Stimulated activated naive CD8-positive, alpha-beta T cell treated with anti-CD3 and anti-CD28 coated beads, Interleukin-15, Interleukin-2, amounts not matched to agents 100 U/mL and 50 U/mL, for 24 hours (primary cell): ENCODE measurements around the gene TMCO2.

ENCODE experiments used
- ATAC-seq: fragments of 150-1000 bp; cut with Tn5 transposase; one replicate; pipeline ENCODE4 v1.10.0; 2021
- DNase-seq: peaks from one replicate; pipeline ENCODE4 v3.0.0; 2021

TMCO2 gene

DNA sequence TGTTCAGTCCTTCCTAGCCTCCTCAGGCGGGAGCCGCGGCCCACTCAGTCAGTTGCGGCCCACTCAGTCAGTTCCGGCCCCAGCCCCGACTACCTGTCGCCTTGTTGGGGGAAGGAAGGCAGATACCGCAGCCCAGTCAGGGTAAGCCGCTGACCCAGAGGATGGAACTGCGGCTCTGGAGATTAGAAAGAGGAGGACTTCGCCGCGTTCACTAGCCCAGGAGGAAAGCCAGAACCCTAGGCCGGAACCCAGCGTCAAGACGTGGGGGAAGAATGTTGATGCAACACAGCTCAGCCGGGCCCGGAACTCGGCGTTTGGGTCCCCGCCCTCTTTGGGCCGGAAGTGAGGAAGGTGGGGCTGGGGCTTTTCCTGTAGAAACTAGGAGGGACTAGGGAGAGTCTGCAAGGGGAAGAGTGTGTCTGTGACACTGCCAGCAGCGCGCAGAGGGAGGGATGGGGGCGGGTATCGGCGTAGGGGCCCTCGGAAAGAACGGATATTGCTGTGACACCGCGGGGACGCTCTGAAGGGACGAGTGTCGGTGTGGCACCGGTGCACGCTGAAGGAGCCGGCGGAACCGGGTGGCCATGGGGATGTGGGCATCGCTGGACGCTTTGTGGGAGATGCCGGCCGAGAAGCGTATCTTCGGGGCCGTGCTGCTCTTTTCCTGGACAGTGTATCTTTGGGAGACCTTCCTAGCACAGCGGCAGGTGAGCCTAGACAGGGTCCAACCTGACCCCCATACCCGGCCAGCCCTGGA, 10.1 kb downstream of the TMCO2 start, which contains the start of gene ZMPSTE24:
ZMPSTE24 (plus strand) TSS at position 549 of the 757 bp plus-strand sequence; CDS start at position 585, 36 bp downstream.
- peak; percentile 94 for DNase-seq
- peak; percentile 99 for ATAC-seq

DNA sequence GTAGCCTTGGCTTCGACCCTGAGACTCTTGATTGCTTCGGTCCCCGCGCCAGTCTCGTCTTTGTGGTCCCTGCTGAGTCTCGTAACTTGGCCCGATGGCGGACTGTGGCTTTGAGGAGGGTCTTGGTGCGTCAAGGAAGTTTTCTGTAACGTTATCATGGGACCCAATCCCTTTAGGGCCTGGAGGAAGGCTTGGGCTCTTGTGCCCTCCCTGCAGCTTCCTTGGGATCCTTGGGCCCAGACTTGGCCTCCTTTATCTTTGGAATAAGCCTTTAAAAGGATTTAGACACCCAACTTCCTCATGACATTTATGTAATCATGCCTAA, 10.7 kb downstream of the TMCO2 start:
- ATAC-seq (no peak), DNase-seq (no peak)

DNA sequence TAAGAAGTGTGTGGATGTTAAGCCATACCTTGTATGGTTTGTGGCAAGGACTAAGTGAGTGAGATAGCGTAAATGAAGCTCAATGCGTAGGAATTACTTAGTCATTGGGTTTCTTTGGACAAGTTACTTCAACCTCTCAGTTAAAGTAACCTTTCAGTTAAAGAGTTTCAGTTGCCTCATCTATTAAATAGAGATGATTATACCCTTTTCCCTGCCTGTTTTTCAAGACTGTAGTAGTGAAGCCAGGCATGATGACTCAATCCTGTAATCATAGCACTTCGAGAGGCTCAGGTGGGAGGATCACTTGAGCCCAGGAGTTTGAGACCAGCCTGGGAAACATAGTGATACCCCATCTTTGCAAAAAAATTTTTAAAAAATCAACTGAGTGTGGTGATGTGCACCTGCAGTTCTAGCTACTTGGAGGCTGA, 16.6 kb downstream of the TMCO2 start:
- DNase-seq: no peak

GRCh38 chr1:40265298-40265697, 17.6 kb downstream of the TMCO2 start:
- DNase-seq (no peak), ATAC-seq (no peak)

More for the DNA sequence above, 16.6 kb downstream of the TMCO2 start:
- peak; percentile 96 for ATAC-seq

- ATAC-seq (no peak), DNase-seq (no peak)
These were observed 18.2 kb downstream of the TMCO2 start for GRCh38 chr1:40265919-40266318.

DNA sequence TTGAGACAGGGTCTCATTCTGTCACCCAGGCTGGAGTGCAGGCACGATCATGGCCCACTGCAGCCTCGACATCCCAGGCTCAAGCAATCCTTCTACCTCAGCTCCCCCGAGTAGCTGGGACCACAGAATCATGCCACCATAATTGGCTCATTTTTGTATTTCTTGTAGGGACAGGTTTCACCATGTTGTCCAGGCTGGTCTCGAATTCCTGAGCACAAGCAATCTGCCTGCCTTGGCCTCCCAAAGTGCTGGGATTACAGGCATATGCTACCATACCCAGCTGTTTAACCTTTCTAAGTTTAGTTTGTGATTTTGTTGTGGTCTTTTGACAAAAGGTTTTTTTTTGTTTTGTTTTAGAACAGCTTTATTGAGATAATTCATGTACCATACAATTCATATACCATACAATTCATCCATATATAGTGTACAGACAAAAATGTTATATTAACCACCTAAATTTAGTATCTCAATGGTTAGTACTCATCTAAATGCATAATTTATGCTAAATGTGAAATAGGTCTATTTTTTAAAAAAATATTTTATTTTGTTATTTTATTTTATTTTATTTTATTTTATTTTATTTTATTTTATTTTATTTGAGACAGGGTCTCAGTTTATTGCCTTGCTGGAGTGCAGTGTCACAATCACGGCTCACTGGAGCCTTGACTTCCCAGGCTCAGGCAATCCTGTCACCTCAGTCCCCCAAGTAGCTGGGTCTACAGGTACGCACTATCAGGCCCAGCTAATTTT, 19.2 kb downstream of the TMCO2 start:
- ATAC-seq (no peak), DNase-seq (no peak)

GRCh38 chr1:40267767-40268187, 20.0 kb downstream of the TMCO2 start:
- DNase-seq (no peak), ATAC-seq (no peak)

- no peak for DNase-seq
- ATAC-seq: no peak
These were observed 20.5 kb downstream of the TMCO2 start for GRCh38 chr1:40268211-40268610.

GRCh38 chr1:40270152-40270834, 22.6 kb downstream of the TMCO2 start:
- DNase-seq: no peak
- peak; percentile 95 for ATAC-seq

DNA sequence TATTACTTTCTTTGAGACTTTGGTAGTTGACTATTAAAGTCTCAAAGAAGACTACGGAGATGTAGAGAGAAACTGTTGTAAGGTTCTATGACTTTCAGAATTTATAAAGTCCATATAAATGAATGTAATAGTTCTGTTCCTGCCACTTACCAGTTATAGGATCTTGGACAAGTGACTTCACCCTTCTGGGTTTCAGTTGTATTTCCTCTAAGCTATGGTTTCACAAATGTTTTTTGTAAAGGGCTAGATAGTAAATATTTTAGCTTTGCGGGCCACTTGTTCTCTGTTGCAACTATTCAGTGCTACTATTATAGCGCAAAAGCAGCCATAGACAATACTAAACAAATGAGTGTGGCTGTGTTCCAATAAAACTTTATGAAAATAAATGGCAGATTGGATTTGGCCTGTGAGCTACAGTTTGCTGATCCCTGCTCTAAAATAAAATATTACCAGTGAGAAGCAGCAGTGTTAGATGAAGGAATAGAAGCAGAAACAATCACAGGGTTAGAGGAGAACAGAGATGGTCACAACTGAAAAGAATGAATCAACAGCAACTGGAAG, 25.0 kb downstream of the TMCO2 start:
- DNase-seq (no peak), ATAC-seq (no peak)

DNA sequence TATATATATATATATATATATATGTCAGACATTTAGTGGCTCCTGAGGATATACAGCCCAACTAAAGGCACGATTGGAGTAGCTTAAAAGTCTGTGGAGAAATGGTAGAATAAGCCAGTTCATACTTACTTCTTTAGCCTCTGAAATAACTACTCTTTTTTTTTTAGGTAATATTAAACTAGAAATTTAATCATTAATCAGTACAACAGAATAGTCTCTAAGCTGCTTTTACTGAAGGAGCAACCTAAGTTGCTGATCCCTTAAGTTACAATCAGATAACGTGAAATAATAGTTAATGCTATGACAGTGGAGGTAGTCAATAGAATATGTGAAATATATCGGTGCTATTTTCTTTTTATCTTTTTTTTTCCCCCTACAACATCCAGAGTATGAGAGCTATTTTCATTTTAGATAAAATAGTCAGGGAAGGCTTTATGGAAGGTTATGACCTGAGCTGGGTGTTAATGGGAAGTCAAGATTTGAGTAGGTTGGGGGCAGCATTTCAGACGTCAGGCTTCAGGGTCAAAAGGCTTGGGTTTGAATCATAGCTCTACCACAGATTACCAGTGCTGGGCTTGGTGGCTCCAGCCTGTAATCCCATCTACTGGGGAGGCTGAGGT, 25.9 kb downstream of the TMCO2 start:
- DNase-seq (no peak), ATAC-seq (no peak)

GRCh38 chr1:40274331-40274730, 26.6 kb downstream of the TMCO2 start:
- no peak for DNase-seq
- ATAC-seq: no peak

GRCh38 chr1:40276122-40276521, 28.4 kb downstream of the TMCO2 start:
- no peak for DNase-seq
- no peak for ATAC-seq

DNA sequence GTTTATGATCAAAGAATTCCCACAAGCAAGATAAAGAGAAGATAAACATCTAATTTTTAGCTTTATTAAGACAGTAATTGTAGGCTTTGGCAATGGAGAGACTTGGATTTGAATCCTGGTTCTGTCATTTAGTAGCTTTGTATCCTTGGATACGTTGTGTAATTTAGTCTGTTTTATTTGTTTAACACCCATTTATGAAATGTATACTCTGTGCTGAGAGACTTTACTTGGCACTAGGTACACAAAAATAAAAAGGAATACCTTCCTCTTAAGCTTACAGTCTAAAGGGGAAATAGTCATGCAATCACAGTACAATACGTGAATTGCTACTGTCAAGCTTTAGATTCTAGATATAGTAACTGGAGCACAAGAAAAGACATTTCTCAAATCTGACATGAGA, 34.1 kb downstream of the TMCO2 start:
- ATAC-seq: no peak
- no peak for DNase-seq

- no peak for DNase-seq
- ATAC-seq: no peak
These were observed 43.6 kb downstream of the TMCO2 start for GRCh38 chr1:40291293-40291692.

DNA sequence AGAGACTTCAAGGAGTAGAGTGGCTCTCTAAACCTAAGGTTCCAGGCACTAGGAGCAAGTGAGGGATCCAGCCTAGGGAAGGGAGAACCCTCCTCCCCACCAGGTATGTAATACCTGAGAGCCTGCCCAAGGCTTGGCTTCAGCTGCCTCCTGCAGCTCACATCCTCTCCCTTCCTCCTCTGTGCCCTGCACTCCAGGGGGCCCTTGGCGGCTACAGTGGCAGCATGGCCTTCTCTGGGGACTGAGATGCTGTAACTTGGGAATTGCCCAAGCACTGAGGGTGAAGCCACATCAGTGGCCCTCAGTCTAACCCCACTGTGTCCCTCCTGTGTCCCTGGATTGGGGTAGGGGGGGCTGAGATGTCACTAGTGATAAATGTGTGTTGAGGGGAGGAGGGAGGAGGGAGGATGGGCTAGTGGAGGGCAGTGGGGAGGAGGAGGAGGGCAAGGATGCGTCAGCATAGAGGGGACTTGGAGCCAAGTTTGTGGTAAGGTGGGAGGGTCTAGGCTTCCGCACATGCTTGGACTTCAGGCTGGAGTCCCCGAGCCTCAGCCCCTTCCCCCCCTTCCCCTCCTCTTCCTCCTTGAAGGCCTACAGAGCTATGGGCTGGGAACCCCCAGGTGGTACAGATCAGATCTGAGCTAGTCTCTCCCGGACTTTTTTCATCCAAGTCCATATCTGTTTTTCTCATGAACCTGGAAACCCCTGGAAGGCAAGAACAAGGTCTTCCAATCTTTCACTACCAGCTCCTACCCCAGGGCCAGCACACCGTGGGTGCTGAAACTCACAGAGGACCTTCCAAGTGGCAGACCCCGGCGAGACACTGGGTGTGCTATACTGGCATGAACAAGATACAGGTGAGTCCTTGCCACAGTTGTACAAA, 51.9 kb downstream of the TMCO2 start:
- DNase-seq: no peak
- ATAC-seq: no peak

DNA sequence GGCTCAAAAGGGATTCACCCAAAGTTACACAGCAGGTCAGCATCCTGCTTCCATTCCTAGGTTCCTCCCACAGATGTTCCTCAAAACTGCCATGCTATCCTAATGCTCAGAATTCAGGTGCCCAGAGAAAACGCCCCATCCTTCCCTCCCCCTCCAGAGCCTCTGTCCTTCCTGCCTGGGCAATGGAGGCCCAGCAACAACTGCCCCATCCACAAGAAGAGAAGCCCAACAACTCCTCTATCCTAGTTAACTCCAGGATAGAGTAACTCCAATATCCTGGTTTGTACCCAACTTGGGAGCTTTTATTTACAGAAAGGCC, 52.5 kb downstream of the TMCO2 start:
- ATAC-seq: no peak
- no peak for DNase-seq

DNA sequence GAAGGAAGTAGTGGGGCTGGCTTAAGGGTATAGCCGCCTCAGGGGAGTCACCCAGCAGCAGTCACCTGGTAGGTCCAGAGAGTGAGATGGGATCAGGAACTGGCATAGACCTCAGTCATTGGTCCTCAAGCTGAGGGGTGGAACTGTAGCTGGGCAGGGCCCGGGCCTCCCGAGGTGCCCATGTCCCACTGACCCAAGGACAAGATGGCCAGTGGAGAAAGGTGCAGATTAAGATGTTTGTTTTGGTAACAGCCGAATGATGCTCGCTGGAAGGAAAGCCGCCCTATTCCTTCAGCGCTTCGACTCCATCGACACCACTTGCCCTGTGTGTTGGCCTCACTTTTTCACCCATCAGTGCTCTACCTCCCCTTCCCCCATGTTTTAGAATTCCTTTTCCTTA, 52.9 kb downstream of the TMCO2 start:
- DNase-seq (no peak), ATAC-seq (no peak)

- ATAC-seq: no peak
- DNase-seq: no peak
These were observed 53.3 kb downstream of the TMCO2 start for GRCh38 chr1:40301066-40301465.
